ENCODE data around the gene PGAP3. TPM values are rescaled to one million over a fixed set of nuclear protein-coding genes. Genes with fewer than 3 reads are reported as not detected.

The PGAP3 gene
- polyA plus RNA-seq, 1 experiment, result 20.3 TPM

DNA sequence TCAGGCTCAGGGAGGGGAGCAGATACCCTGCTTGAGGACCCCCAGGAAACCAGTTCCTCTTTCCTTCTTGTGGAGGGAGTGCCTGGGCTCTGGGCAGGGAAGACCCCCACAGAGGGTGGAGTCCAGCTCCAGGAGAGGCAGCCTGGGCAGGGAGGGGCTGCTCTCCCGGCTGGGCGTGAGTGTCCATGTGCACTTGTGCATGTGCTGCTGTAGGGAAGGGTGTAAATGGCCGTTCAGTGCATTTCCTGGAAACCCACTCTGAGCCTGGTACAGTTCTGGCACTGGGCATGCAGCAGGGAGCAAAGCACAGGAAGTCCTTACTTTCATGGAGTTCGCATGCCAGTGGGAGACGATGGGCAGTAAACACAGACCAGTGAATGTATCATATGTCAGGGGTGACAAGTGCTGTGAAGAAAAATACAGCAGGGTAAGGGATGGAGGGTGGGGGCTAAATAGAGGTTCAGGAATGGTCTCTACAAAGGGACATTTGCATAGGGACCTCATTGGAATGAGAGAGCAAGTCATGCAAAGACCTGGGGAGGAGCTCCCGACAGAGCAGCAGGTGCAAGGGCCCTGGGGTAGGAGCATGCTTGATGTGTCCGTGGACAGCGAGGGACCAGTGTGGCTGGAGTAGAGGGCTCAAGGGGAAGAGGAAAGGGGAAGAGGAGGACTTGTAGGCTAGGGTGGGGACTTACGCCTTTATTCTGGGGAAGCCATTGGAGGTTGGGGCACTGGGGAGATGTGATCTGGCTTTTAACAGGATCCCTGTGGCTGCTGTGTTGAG lies 45.4 kb downstream of the PGAP3 start:
- DNase-seq (ENCODE audit: low read depth), result no peak
- POLR2A ChIA-PET, result no interaction called here
- Histone ChIP-seq H3K4me3 (ENCODE audit: low read depth, low read length) (no peak overlapping the region), H3K27me3 (ENCODE audit: control insufficient read depth, insufficient read depth, low read length) (no peaks in the 10 kb centered on the region), H3K36me3 (ENCODE audit: control insufficient read depth, insufficient read depth, low read length) (no peaks in the 10 kb centered on the region)
- TF ChIP-seq, protein P1, sequence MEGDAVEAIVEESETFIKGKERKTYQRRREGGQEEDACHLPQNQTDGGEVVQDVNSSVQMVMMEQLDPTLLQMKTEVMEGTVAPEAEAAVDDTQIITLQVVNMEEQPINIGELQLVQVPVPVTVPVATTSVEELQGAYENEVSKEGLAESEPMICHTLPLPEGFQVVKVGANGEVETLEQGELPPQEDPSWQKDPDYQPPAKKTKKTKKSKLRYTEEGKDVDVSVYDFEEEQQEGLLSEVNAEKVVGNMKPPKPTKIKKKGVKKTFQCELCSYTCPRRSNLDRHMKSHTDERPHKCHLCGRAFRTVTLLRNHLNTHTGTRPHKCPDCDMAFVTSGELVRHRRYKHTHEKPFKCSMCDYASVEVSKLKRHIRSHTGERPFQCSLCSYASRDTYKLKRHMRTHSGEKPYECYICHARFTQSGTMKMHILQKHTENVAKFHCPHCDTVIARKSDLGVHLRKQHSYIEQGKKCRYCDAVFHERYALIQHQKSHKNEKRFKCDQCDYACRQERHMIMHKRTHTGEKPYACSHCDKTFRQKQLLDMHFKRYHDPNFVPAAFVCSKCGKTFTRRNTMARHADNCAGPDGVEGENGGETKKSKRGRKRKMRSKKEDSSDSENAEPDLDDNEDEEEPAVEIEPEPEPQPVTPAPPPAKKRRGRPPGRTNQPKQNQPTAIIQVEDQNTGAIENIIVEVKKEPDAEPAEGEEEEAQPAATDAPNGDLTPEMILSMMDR (IDR thresholded peaks at IDR 0.05; ENCODE audit: insufficient read depth, low read depth, low read length), result no peak
- CTCF ChIA-PET, result interaction anchor here (1.1 to 13.1 kb wide), 4 partner anchors 8 to 27 kb away, joined by 3 to 107 read pairs (median 42); no protein-coding TSS in a partner anchor

DNA sequence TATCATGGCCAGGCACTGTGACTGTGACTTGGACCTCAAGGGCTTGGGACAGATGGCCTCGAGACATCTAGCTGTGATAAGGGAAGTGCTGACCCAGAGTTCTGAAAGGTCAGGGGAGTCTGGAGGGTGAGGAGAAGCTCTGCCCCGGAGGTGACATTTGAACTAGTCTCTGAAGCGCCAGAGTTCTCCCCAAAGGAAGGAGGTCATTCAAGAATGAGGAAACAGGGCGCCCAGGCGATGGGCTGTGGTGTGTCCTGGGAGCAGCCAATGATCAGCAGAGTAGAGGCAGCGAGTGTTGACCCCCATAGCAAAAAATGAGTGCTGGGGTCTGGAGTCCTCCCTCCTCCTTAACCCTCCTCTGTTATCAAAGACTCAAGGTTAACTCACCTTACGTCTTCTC lies 46.0 kb downstream of the PGAP3 start:
- POLR2A ChIA-PET, result no interaction called here
- CTCF ChIA-PET, result interaction anchor here (4.1 to 13.1 kb wide), 3 partner anchors 8 to 20 kb away, joined by 24 to 107 read pairs (median 59); no protein-coding TSS in a partner anchor
- Histone ChIP-seq H3K4me3 (ENCODE audit: low read depth, low read length) (no peak overlapping the region), H3K27me3 (ENCODE audit: control insufficient read depth, insufficient read depth, low read length) (no peaks in the 10 kb centered on the region), H3K36me3 (ENCODE audit: control insufficient read depth, insufficient read depth, low read length) (no peaks in the 10 kb centered on the region)
- DNase-seq (ENCODE audit: low read depth), result no peak
- TF ChIP-seq, protein P1 (IDR thresholded peaks at IDR 0.05; ENCODE audit: insufficient read depth, low read depth, low read length), result no peak

DNA sequence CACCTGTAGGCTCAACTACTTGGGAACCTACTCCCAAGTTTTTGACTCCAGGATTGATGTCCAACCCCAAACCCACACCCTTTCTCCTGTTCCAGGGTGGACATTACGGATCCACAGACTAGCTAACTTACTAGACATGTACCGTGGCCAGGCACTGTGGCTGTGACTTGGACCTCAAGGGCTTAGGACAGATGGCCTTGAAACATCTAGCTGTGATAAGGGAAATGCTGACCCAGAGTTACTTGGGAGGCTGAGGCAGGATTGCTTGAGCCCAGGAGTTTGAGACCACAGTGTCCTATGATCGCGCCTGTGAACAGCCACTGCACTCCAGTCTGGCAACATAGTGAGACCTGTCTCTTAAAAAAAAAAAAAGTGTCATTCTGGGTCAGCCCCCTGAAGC lies 46.8 kb downstream of the PGAP3 start:
- CTCF ChIA-PET, result interaction anchor here (1.3 to 13.1 kb wide), 3 partner anchors 8 to 19 kb away, joined by 3 to 107 read pairs (median 59); no protein-coding TSS in a partner anchor
- TF ChIP-seq, protein P1 (IDR thresholded peaks at IDR 0.05; ENCODE audit: insufficient read depth, low read depth, low read length), result no peak
- no peak for DNase-seq (ENCODE audit: low read depth)
- POLR2A ChIA-PET, result no interaction called here
- H3K36me3 ChIP-seq (ENCODE audit: control insufficient read depth, insufficient read depth, low read length), result no peaks in the 10 kb centered on the region
- H3K27me3 ChIP-seq (ENCODE audit: control insufficient read depth, insufficient read depth, low read length), result no peaks in the 10 kb centered on the region
- H3K4me3 ChIP-seq (ENCODE audit: low read depth, low read length), result no peak overlapping the region

DNA sequence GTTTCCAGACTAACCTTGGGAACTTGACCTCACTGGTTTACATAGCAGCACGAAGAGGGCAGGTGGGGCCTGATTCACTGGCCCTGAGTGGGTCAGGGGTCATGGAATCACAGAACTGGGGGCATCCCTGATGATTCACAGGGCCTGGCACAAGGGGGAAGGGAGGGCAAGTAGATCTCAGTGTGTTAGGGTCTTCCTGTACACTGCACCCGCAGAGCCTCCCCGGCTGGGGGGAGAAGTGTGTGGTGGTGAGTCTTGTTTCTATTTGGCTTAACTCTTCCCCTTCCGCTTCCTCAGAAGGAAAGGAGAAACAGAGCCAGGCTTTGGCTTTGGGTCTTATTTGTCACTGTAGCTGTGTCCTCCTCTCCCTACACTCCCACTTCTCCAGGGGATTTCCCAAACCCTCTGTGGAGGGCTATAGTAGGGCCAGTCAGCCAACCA lies 47.2 kb downstream of the PGAP3 start:
- ChIA-PET POLR2A (no interaction called here), CTCF (interaction anchor here (1.3 to 13.1 kb wide), 3 partner anchors 8 to 19 kb away, joined by 3 to 107 read pairs (median 59); no protein-coding TSS in a partner anchor)
- no peaks in the 10 kb centered on the region for H3K27me3 ChIP-seq (ENCODE audit: control insufficient read depth, insufficient read depth, low read length)
- no peaks in the 10 kb centered on the region for H3K36me3 ChIP-seq (ENCODE audit: control insufficient read depth, insufficient read depth, low read length)
- TF ChIP-seq, protein P1 (IDR thresholded peaks at IDR 0.05; ENCODE audit: insufficient read depth, low read depth, low read length), result no peak
- no peak overlapping the region for H3K4me3 ChIP-seq (ENCODE audit: low read depth, low read length)
- DNase-seq (ENCODE audit: low read depth), result no peak

DNA sequence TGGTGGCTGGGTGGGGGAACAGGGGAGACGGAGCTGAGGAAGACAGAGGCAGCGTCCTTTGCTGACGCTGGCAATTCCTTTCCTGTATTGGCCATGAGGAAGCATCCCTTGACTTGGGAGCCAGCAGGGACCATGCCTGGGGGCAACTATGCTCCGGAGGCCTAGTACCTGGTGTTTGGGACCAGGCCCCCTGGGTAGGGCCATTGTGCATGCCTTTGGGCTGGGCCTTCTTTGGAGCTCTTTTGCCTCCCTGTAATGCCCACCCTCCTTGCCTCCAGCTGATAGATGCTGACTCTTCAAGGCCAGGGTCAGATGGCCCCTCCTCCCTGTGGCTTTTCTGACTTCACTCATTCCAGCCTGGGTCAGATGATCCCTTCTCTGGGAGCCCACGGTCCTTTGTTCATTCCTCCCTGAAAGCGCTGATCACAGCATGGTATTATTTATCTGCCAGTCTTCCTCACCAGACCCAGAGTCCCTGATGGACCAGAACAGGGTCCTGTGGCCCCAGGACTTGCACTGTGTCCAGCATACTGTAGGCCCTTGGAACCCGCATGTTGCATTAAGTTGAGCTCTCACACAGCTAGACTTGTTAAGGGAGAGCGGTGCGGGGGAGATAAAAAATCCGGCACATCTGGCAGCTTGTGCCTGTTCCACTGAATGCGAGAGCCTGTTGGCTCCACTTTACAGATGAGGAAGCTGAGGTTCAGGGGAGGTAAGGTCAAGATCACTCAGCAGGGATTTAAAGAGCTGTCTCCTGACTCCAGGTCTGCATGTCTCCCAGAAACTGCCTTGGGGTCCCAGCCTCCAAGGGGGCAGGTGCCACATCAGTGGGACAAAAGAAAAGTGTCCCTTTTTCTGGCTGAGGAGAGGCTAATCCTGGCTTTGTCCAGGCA lies 48.0 kb downstream of the PGAP3 start:
- ChIA-PET CTCF (interaction anchor here (1.3 to 13.1 kb wide), 3 partner anchors 7 to 18 kb away, joined by 3 to 107 read pairs (median 59); no protein-coding TSS in a partner anchor), POLR2A (no interaction called here)
- Histone ChIP-seq H3K27me3 (ENCODE audit: control insufficient read depth, insufficient read depth, low read length) (no peaks in the 10 kb centered on the region), H3K36me3 (ENCODE audit: control insufficient read depth, insufficient read depth, low read length) (no peaks in the 10 kb centered on the region), H3K4me3 (ENCODE audit: low read depth, low read length) (no peak overlapping the region)
- no peak for DNase-seq (ENCODE audit: low read depth)
- TF ChIP-seq, protein P1 (IDR thresholded peaks at IDR 0.05; ENCODE audit: insufficient read depth, low read depth, low read length), result no peak

Measured in BJ (cell line).